HuH-7.5 (cell line): ENCODE results near the gene PDCD4.

Source experiments
- DNase-seq: peaks from one replicate; pipeline ENCODE4 v3.0.0; 2011; ENCODE audit warnings: low spot score

Gene PDCD4

DNA sequence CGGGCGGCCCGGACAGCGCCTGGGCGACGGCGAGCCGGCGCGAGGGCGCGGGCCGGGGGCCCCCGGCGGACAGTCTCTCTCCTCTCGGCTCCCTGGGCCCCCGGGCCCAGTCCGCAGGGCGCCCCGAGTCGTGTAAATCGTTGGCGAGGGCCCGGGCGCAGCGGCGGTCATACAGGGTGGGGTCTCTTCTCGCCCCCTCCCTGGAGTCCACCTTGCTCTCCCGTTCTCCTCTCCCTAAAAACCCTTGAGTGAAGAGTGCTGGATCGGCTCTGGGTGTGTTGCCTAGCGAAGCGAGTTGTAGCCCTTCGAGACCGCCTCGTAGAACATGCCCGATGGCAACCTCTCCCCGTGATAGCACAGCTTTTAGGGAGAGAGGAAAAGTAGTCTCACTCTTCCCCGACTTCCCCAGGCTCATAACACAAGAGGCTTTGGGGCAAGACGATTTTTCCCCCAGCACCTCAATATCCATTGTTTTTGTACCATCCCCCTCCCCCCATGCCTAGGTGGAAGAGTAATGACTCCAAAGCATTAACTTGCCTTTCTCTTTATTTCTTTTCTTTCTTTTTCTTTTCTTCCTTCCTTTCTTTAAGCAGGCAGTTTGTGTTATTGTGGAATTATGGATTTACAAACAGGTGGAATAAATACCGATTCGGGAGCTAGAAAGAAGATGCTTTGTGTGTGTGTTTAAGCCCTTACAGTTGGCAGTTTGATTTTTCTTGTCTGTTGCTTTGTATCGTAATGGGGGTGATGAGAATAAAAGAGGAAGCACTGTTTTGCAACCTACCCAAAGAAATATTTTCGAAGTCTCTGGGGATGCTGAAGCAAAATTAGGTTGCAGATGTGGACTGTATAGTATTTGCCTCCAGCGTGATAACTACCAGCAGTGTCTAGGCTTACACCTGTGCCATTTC is 48.5 kb downstream of the PDCD4 start:
- peak; percentile 22 for DNase-seq

DNA sequence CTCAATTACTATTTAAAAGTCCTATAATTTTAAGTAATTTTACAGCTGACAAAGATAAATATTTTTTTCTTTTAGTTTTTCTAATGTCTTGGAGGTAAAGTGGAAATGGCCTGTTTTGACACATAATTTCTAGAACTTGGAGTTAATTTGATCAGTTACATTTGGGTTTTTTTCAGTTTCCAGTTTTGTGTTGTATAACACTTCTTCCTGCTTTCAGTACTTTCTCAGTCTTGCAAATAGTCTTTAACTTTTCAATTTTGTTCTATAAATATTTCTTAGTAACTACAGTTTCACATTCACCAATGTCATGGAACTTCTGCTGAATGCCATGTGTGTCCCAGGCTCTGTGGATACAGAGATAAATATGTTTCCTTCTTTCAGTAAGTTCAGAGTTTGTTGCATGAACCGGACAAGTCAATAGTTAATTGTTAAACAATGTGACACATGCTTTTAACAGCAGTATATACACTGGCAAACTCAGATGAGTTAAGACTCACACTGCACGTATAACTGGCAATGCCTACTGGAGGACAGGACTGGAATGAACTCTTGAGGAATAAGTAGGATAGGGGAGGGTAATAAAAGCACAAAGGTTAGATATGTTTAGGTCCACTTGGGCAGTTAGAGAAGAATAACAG is 52.2 kb downstream of the PDCD4 start:
- DNase-seq = no peak

DNA sequence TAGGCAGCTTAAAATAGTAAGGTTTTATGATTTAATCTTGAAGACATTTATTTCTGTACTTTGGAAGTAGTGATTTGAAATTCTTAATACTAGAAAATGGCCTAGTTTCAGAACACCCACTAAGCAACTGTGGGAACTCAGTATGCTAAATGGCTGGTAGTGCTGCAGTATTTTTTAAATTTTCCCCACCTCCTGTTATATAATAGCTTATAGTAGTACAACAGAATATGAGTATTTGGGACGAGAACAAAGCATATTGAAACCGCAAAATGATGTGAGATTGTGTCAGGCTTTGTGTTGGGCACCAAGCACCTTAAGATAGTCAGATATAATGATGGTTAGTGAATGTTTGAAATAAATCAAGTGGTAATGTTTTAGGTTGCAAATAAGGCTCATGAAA is 55.7 kb downstream of the PDCD4 start:
- DNase-seq = no peak

DNA sequence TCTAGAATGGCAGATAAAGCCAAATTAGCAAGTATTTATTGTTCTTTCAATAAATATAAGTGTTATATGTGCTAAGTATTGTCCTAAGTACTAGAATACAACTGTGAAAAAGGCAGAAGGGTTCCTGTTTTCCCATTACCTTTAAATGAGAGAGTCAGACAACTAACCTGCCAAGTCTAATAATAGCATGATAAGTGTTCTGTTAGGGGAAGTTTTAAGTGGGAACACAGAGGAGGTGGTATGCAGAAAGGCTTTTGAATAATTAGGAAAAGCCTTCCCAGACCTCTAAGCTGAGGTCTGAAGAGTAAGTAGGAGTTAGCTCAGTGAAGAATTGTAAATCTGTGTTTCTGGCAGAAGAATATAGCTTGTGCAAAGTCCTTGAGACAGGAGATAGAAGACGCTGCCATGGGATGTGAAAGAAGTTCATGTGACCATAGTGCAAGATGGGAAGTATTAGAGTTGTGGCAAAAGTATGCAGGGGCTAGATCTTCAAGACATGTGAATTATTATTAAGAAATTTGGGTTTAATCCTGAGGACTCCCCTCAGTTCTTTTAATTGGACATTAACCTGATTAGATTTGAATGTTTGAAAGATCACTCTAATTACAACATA is 60.1 kb downstream of the PDCD4 start:
- DNase-seq = no peak

DNA sequence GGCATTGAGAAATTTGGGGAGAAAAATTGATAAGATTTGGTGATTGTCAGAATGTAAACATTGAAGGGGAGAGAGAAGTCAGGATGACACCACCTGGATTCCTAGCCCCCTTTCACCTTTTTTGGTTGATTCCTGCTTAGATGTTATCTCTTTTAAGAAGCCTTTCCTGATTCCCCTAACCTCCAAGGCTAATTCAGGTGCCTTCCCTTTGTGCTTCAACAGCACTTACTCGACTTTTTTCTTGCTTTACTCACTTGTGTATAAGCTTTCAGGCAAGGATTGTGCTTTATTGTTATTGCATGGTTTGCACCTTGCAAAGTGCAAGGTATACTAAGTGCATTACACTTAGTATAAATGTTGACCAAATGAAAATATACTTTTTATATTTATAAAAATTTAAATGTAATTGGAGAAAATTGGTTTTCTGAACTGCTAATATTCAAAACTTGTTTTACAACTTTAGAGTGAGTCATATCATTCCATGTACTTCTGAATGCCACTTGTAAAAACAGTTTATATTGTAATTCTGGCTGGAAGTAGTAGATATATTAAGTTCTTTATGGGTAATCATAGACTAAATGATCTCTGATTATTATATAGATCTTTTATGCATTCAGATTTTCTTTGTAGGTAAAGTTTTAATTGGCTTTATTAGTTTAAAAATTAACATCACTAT is 60.9 kb downstream of the PDCD4 start:
- DNase-seq = no peak

DNA sequence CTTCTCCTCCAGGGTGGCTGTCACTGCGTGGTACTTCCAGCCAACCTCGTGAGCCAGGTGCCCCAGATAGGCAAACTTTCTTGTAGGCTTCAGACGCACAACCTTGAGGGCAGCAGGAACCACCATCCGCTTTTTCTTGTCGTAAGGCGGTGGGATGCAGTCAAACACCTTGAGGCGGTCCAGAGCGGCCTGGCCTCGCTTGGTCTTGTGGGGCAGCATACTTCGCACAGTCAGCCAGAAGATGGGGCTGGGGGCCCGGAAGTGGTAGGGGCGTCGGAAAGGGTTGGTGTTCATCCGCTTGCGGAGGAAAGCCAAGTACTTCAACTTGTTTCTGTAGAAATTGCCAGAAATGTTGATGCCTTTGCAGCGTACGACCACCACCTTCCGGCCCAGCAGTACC is 65.0 kb downstream of the PDCD4 start:
- no peak for DNase-seq

DNA sequence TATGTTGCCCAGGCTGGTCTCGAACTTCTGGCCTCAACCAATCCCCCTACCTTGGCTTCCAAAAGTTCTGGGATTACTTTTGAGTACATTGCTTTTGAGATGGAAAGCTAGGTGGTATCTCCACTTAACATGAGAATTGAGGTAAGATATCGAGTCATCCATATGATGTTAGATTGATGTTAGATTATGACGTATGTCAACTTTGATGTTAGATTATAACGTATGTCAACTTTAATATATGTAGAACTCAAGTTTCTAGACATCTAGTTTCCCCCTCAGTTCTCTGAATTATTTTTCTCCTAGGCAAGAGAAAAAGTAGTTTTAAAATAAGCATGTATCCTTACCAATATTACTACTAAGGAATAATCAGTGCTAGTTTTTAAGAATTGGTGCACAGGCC is 67.7 kb downstream of the PDCD4 start:
- no peak for DNase-seq

DNA sequence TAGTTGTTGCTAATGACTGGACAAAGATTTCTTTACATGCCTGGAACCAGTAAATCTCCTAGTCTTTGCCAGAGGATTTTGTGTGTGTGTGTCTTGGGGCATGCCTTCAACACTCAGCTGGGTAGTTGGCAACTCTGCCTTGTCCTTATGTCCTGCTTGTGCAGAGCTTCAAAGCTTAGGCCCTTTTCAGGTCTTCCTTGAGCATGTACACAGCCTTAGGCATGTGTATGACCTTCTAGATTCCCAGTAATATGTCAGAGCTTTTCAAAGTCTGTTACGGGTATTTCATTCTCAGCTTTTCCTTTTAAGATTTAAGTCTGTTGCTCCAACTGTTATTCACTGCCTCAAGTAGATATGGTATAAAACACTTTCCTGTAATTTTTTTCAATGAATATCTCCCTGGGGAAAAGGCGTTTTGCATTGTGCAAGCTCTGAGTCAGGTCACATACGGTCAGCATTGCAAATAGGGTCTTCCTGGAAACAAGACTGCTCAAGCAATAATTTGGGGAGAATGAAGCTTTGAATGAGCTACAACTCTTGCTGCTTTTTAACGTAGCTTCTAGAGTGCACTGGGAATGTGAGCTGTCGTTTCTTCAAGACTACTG is 73.2 kb downstream of the PDCD4 start:
- no peak for DNase-seq

DNA sequence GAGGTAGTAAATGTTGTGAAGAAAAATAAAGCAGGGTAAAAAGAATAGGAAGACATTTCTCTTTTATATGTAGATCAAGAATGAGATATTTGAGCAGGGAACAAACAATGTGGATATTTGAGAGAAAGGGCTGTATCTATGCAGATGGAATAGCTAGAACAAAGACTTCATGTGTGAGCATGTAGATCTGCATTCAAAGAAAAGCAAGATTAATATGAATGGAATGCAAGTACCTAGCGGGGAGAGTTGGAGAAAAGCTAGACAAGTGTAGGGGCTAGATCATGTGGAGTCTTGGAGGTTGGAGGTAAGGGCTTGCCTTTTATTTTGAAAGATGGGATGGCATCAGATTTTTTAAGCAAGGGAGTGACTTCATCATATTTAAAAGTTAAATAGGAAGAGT is 74.8 kb downstream of the PDCD4 start:
- no peak for DNase-seq

DNA sequence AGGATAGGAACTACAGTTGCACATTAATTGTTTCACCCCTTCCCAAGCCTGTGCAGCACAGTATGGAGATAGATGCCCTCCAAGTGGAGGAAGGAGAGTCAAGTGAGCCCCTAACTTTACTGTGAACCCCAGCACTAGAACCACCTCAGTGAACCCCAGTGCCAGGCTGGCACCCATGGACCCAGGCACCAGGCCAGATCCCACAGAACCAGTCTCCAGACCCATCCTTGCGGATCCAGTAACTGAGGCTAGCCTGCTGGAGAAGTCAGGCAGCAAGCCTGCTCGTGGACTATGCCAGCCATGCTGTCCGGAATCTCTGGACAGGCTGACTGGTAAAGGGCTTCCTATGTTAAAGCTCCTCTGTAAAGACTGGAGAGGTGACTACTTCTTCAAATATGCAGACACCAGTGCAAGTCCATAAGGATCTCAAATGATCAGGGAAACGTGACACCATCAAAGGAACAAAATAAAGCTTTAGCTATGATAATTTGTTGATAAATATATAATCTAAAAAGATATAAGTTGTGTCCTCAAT is 75.4 kb downstream of the PDCD4 start:
- no peak for DNase-seq
